Measurements from ENCODE around the gene IDH1. TPM values are rescaled to one million over a fixed set of nuclear protein-coding genes. Genes with fewer than 3 reads are reported as not detected.

IDH1 gene
- total and polyA plus RNA-seq, 2 donors (not counting 1 experiment from before 2014, with no cell fraction given) = 13.9 to 41.4 TPM

DNA sequence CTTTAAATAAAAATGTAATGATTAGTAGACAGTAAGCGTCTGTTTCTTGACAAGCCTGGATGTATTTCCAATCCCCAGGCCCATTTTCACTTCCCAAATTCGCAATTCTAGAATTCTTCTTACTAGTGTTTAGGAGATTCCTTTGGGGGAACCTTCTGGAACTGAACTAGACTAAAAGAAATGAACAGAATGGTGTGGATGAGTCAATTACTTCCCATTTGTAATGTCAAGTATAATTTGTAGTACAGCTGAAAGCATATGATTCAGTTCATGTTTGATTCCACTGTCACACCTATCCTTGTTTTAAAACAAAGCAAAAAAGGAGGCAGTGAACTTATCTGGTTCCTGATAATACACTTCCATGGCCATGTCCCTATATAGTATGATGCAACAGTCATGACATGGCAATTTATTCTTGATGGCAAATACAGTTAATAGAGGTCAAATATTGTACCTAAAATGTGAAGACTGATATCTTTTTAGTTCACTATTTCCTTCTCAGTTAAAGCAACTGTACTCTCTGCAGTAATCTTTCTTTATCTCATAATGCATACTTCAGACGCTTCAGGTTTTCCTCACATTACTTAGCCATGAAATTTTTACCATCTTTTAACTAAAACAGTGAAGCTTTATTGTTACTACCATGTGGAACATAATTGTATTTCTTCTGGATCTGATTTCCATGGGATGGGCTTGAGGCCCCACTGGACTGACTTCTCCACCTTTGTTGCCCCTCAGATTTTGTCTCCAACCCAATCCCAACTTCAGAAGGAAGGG is 2.0 kb downstream of the IDH1 start:
- TF ChIP-seq, protein P1, sequence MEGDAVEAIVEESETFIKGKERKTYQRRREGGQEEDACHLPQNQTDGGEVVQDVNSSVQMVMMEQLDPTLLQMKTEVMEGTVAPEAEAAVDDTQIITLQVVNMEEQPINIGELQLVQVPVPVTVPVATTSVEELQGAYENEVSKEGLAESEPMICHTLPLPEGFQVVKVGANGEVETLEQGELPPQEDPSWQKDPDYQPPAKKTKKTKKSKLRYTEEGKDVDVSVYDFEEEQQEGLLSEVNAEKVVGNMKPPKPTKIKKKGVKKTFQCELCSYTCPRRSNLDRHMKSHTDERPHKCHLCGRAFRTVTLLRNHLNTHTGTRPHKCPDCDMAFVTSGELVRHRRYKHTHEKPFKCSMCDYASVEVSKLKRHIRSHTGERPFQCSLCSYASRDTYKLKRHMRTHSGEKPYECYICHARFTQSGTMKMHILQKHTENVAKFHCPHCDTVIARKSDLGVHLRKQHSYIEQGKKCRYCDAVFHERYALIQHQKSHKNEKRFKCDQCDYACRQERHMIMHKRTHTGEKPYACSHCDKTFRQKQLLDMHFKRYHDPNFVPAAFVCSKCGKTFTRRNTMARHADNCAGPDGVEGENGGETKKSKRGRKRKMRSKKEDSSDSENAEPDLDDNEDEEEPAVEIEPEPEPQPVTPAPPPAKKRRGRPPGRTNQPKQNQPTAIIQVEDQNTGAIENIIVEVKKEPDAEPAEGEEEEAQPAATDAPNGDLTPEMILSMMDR (IDR thresholded peaks at IDR 0.05) = no peak
- no peak for TF ChIP-seq EZH2 (IDR thresholded peaks at IDR 0.05; ENCODE audit: borderline replicate concordance, insufficient read depth, low read depth, low read length, poor library complexity, severe bottlenecking)
- Histone ChIP-seq H3K36me3 (replicated peaks in 1 of 2; ENCODE audit: control extremely low read depth in 1 of 2, control insufficient read depth in 1 of 2, extremely low read depth in 1 of 2, insufficient read depth in 2 of 2, low read length in 1 of 2) (peaks cover 4 to 28% of the 10 kb centered on the region in 2 experiments), H4K20me1 (ENCODE audit: control insufficient read depth, insufficient read depth, low read length, poor library complexity, severe bottlenecking) (no peaks in the 10 kb centered on the region), H3K9me3 (ENCODE audit: control extremely low read depth in 1 of 3, control insufficient read depth in 2 of 3, insufficient read depth in 1 of 3, low read length in 2 of 3) (no peaks in the 10 kb centered on the region), H3K27ac (ENCODE audit: low read length in 2 of 2) (peak overlapping the region in 1 of 2 donors; percentile 35), H3K9ac (ENCODE audit: low read length) (no peak overlapping the region), H3K79me2 (ENCODE audit: control insufficient read depth, insufficient read depth, low read length) (peaks cover 33% of the 10 kb centered on the region), H3K27me3 (replicated peaks in 1 of 4; ENCODE audit: control extremely low read depth in 1 of 4, control insufficient read depth in 3 of 4, insufficient read depth in 4 of 4, low read length in 3 of 4) (no peaks in the 10 kb centered on the region), H3K4me2 (replicated peaks; ENCODE audit: low read depth, low read length, poor library complexity, severe bottlenecking) (peak overlapping the region; percentile 85), H2AFZ (ENCODE audit: insufficient read depth, low read depth, low read length, poor library complexity, severe bottlenecking) (no peak overlapping the region), H3K4me3 (ENCODE audit: control extremely low read depth in 1 of 5, extremely low read depth in 1 of 5, insufficient read depth in 1 of 5, low read depth in 2 of 5, low read length in 4 of 5) (no peak overlapping the region), H3K4me1 (ENCODE audit: control insufficient read depth in 2 of 2, insufficient read depth in 2 of 2, low read length in 2 of 2) (peaks cover 30 to 41% of the 10 kb centered on the region in 2 donors)
- no peaks in the 10 kb centered on the region for H3K9me3 Mint-ChIP-seq (ENCODE audit: insufficient read depth)
- H3K4me3 Mint-ChIP-seq = peak overlapping the region; percentile 99
- H3K4me1 Mint-ChIP-seq = peaks cover 56% of the 10 kb centered on the region
- no peaks in the 10 kb centered on the region for H3K27me3 Mint-ChIP-seq
- POLR2A ChIA-PET = interaction anchor here (5.1 kb wide), 1 partner anchor 12 kb away, joined by 31 read pairs; the partner anchor contains the start of gene PIKFYVE
- ATAC-seq (ENCODE audit: low read depth) (no peak), DNase-seq (no peak)
- intact Hi-C loops (cut with micrococcal nuclease) = loop anchor here (10.0 kb wide), 2 partner anchors 508 to 1088 kb away; partner anchors contain the start of gene KLF7
- CTCF ChIA-PET = interaction anchor here (0.6 to 6.0 kb wide), 10 partner anchors 9 to 659 kb away, joined by 3 to 63 read pairs (median 4); partner anchors contain the start of genes C2orf80 and PIKFYVE
- H3K27ac Mint-ChIP-seq = peak overlapping the region; percentile 59
- WGBS (ENCODE audit: insufficient coverage) = no CpG with 5 or more reads among the region's 3 CpGs

- ChIA-PET POLR2A (no interaction called here), CTCF (interaction anchor here (0.6 to 6.0 kb wide), 4 partner anchors 15 to 124 kb away, joined by 3 to 63 read pairs (median 13); partner anchors contain the start of gene PIKFYVE)
- Histone ChIP-seq H3K27me3 (replicated peaks in 1 of 4; ENCODE audit: control extremely low read depth in 1 of 4, control insufficient read depth in 3 of 4, insufficient read depth in 4 of 4, low read length in 3 of 4) (no peaks in the 10 kb centered on the region), H3K36me3 (replicated peaks in 1 of 2; ENCODE audit: control extremely low read depth in 1 of 2, control insufficient read depth in 1 of 2, extremely low read depth in 1 of 2, insufficient read depth in 2 of 2, low read length in 1 of 2) (peaks cover 11 to 40% of the 10 kb centered on the region in 2 experiments), H3K4me2 (replicated peaks; ENCODE audit: low read depth, low read length, poor library complexity, severe bottlenecking) (peak overlapping the region; percentile 40), H4K20me1 (ENCODE audit: control insufficient read depth, insufficient read depth, low read length, poor library complexity, severe bottlenecking) (no peaks in the 10 kb centered on the region), H3K4me1 (ENCODE audit: control insufficient read depth in 2 of 2, insufficient read depth in 2 of 2, low read length in 2 of 2) (peaks cover 30 to 41% of the 10 kb centered on the region in 2 donors), H3K79me2 (ENCODE audit: control insufficient read depth, insufficient read depth, low read length) (peaks cover 33% of the 10 kb centered on the region), H3K4me3 (ENCODE audit: control extremely low read depth in 1 of 5, extremely low read depth in 1 of 5, insufficient read depth in 1 of 5, low read depth in 2 of 5, low read length in 4 of 5) (no peak overlapping the region), H3K9me3 (ENCODE audit: control extremely low read depth in 1 of 3, control insufficient read depth in 2 of 3, insufficient read depth in 1 of 3, low read length in 2 of 3) (no peaks in the 10 kb centered on the region), H3K9ac (ENCODE audit: low read length) (no peak overlapping the region), H2AFZ (ENCODE audit: insufficient read depth, low read depth, low read length, poor library complexity, severe bottlenecking) (no peak overlapping the region), H3K27ac (ENCODE audit: low read length in 2 of 2) (peak overlapping the region in 1 of 2 donors; percentile 47)
- no peak overlapping the region for H3K27ac Mint-ChIP-seq
- H3K27me3 Mint-ChIP-seq = no peaks in the 10 kb centered on the region
- H3K4me1 Mint-ChIP-seq = peaks cover 52% of the 10 kb centered on the region
- TF ChIP-seq, protein P1 (IDR thresholded peaks at IDR 0.05) = no peak
- no peak for TF ChIP-seq EZH2 (IDR thresholded peaks at IDR 0.05; ENCODE audit: borderline replicate concordance, insufficient read depth, low read depth, low read length, poor library complexity, severe bottlenecking)
- ATAC-seq (ENCODE audit: low read depth) (no peak), DNase-seq (no peak)
- no CpG with 5 or more reads among the region's 4 CpGs for WGBS (ENCODE audit: insufficient coverage)
- no peaks in the 10 kb centered on the region for H3K9me3 Mint-ChIP-seq (ENCODE audit: insufficient read depth)
- intact Hi-C loops (cut with micrococcal nuclease) = loop anchor here (10.0 kb wide), 2 partner anchors 506 to 1086 kb away; partner anchors contain the start of gene KLF7
- no peak overlapping the region for H3K4me3 Mint-ChIP-seq
Observed at GRCh38 chr2:208251098-208251497, 3.8 kb downstream of the IDH1 start.

Data from B cell (primary cell).